HuH-7 (cell line): ENCODE results near the gene DISP2.
A peak's percentile ranks its signal among the peaks of the same experiment; 100 is the strongest.

Source experiments
- DNase-seq: peaks from one replicate; pipeline ENCODE4 v3.0.0; 2011; ENCODE audit warnings: low spot score

DISP2 gene

DNA sequence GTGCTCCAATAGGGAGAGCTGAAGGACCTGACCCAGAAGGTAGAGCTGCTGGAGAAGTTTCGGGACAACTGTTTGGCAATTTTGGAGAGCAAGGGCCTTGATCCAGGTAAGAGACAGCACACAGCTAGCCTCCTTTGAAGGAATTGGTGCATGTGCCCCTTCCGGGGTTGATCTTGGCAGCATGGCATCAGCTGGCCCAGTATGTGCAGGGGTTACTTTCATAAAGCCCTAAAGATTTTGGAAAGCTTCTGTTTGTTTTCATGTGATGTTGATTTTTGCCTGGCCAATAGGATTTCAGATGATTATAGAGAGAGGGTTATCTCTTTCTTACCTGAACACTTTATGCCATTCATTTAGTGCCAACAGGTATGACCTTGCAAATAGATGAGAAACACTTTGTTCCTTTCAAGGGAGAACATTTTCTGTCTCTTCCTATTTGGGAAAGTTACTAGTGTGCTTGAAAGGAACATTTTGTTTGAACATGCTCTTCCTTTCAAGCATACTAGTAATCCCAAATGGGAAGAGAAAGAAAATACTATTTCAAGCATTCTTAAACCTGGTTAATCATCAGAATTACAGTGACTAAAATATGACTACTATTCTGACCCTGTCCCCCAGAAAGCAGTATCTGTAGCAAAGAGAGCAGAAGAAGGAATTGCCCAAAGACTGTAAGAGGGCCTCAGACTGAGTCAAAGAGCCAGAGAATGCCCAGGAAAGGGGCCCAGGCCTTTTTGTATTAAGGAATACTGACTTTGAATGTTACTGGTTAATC, 32.0 kb downstream of the DISP2 start:
- no peak for DNase-seq

- no peak for DNase-seq
Measured at GRCh38 chr15:40392986-40393948, 35.2 kb downstream of the DISP2 start.

DNA sequence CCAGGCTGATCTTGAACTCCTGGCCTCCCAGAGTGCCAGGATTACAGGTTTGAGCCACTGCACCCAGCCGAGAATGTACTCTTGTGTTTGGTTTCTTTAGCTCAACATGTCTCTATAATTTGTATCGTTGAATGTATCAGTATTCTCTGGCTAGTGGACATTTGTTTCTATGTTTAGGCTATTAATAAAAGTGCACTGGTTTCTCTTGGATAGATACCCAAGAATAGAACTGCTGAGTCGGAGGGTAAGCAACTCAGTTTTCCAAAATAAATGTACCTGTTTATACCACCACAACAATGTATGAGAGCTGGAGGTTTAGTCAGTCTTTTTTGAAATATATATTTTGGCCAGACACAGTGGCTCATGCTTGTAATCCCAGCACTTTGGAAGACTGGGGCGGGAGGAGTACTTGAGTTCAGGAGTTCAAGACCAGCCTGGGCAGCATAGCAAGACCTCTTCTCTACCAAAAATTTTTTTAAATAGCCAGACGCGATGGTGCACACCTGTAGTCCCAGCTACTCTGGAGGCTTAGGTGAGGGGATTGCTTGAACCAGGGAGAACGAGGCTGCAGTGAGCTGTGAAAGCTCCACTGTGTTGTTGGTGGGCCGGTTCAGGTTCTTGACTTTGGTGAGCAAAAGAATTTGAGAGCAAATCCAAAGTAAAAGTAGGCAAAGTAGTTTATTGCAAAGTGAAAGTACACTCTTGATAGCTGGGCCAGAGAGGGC, 39.8 kb downstream of the DISP2 start:
- no peak for DNase-seq

- no peak for DNase-seq
Measured at GRCh38 chr15:40398413-40398873, 40.4 kb downstream of the DISP2 start.

- no peak for DNase-seq
Measured at GRCh38 chr15:40399370-40399769, 41.4 kb downstream of the DISP2 start.

DNA sequence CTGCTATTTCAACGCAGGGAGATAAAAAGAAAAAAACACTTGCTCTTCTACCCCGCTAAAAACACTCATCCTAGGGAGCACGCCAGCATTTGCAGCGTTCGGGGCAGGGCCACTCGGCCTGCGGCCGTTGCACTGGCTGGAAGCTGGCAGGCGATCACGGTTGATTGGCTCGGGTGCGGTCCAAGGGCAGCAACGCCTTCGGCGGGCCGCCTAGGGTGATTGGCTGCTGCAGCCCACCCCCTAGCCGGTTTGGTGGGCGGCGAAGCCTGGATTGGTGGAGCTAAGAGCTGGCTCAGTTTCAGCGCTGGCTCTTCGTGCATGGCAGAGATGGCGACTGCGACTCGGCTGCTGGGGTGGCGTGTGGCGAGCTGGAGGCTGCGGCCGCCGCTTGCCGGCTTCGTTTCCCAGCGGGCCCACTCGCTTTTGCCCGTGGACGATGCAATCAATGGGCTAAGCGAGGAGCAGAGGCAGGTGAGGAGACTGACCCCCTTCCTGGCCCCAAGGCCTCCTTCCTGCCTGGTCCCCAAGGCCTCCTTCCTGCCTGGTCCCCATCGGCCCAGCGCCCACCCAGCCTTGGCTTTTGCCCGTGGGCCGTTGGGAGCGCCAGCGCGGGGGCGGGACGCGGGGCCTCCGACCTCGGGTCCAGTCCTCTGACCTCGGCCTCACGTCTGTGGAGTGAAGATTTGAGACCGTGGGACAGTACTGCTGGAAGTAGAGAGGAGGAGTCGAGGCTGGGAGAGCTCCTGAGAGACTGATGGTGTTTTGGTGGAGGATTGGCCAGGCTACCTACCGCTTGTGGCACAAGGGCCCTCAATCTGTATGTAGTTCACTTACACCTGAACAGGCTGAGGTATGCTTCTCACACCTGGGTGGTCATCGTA, 47.7 kb downstream of the DISP2 start, which contains the start of gene IVD:
TSS of gene IVD (plus strand) at position 295 of the 881 bp plus-strand sequence. CDS start at position 328, 33 bp downstream.
- peak; percentile 99 for DNase-seq

DNA sequence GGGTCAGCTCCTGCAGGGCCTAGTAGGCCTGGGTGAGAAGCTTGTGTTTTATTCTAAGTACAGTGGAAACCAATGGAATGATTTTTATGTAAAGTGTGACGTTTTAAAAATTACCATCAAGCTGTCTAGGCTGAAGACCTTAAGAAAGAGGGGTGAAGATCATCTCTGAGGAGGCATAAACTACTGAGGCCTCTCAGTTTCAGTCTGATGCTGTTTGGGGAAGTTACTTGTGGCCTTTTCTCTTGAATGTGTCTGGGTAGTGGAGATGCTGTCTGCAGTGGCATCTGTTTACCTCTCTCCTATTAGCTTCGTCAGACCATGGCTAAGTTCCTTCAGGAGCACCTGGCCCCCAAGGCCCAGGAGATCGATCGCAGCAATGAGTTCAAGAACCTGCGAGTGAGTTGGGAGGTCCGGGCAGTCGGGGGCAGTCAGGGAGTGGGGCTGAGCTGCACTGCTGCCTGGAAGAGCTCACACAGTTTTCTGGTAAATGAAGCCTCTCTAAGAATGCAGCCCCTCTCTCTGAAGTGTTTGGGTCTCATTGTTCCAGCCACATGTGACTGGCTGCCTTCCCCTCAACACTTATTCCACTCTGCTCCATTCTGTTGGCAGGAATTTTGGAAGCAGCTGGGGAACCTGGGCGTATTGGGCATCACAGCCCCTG, 49.4 kb downstream of the DISP2 start:
- DNase-seq, result no peak

DNA sequence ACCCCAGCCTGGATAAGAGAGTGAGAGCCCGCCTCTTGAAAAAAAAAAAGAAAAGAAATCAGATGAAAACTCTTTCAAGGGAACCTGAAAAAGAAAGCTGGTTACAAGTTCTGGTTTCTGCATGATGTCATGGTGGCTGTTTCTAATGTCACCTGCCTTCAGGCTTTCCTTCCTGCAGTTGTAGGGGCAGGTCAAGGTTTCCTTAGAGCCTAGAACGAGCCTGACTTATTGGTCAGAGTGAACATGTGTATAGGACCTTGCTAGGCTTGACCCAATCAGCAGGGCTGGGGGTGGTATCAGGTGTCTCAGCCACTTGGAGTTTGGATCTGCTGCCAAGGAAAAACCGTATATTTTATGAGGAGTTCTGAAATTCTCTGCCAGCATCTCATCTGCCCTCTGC, 51.3 kb downstream of the DISP2 start:
- no peak for DNase-seq

- no peak for DNase-seq
Measured at GRCh38 chr15:40410476-40410875, 52.5 kb downstream of the DISP2 start.

- no peak for DNase-seq
Measured at GRCh38 chr15:40412095-40412759, 54.2 kb downstream of the DISP2 start.

- no peak for DNase-seq
Measured at GRCh38 chr15:40413036-40413435, 55.0 kb downstream of the DISP2 start.

GRCh38 chr15:40414816-40415215, 56.8 kb downstream of the DISP2 start:
- DNase-seq, result no peak

DNA sequence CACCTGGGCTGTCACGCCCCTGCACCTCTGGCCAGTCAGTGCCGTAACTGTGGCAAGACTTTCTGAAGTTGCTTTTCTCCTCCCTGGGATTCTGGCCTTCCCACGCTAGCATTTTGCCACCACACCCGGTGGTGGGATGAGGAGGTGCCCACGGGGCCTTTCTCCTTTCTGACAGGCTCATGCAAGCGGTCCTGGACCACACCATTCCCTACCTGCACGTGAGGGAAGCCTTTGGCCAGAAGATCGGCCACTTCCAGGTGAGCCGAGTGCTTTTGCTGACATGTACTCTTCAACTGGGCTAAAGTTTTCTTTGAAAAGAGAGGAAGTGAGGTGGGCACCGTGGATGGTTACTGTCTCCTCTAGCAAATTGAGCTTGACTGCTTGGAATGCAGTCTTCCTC, 57.2 kb downstream of the DISP2 start:
- no peak for DNase-seq

GRCh38 chr15:40416056-40416455, 58.0 kb downstream of the DISP2 start:
- no peak for DNase-seq

GRCh38 chr15:40418126-40418525, 60.1 kb downstream of the DISP2 start:
- DNase-seq, result no peak

DNA sequence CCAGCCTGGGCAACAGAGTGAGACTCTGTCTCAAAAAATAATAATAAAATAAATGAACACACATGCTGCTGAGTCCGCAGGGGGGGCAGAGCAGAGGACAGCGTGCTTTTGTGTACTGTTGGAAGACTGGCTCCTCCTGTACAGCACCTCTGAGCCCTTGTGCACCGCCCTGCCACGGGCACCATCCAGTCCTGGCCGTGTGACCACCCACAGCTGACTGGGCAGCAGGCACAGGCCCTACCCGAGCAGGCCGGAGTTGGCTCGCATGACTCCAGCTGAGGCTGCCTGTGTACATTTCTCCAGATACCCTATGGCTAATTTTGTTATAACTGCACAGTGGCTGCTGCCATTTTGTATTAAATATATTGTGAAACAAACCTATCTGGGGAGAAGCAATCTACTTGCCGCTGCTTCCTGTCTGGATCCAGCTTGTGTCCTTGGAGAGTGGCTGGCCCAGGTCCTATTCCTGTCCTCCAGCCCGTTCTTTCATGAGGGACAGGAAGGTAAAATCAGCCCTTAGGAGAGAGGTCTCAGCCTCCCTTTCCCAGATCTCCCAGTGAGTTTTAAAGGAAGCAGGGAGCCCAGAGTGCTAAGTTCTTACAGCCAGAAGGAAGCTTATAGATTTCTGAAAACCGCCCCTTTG, 62.2 kb downstream of the DISP2 start:
- DNase-seq, result no peak

- no peak for DNase-seq
Measured at GRCh38 chr15:40420793-40421192, 62.8 kb downstream of the DISP2 start.

GRCh38 chr15:40421246-40422157, 63.5 kb downstream of the DISP2 start:
- peak; percentile 74 for DNase-seq
